Activated T-helper 2 cell treated with anti-CD3 and anti-CD28 coated beads, Interferon-gamma antibody, Interleukin-2, Interleukin-4, amounts not matched to agents 10 μg/mL and 5 μg/mL and 100 μg/mL, durations not matched to agents 14 hours and 24 hours and 36 hours (primary cell): ENCODE measurements around the gene ANKS1B. TPM values are rescaled to one million over a fixed set of nuclear protein-coding genes. Genes with fewer than 3 reads are reported as not detected.

Source experiments
- DNase-seq: peaks from one replicate; pipeline ENCODE4 v3.0.0; 2021; ENCODE audit warnings: low spot score
- H3K27ac Mint-ChIP-seq: one replicate; pipeline ENCODE4 v1.8.0; 2021; ENCODE audit warnings: mixed read lengths
- H3K27me3 Mint-ChIP-seq: one replicate; pipeline ENCODE4 v1.8.0; 2021; ENCODE audit warnings: low read depth, mixed read lengths
- H3K36me3 Mint-ChIP-seq: one replicate; pipeline ENCODE4 v1.8.0; 2021; ENCODE audit warnings: low read depth, mixed read lengths
- H3K4me1 Mint-ChIP-seq: one replicate; pipeline ENCODE4 v1.8.0; 2021; ENCODE audit warnings: low read depth, mixed read lengths
- H3K4me3 Mint-ChIP-seq: one replicate; pipeline ENCODE4 v1.8.0; 2021; ENCODE audit warnings: low read depth, mild to moderate bottlenecking, moderate library complexity, mixed read lengths
- H3K9me3 Mint-ChIP-seq: one replicate; pipeline ENCODE4 v1.8.0; 2021; ENCODE audit warnings: mixed read lengths
- intact Hi-C: fragments of 100-400 bp; cut with micrococcal nuclease; formaldehyde crosslinking; loops from one replicate; pipeline ENCODE4 v1.15.1; 2023
- total RNA-seq: library from RNA; stranded (reverse); gene quantifications from 2 replicates; pipeline ENCODE4 v1.2.3, GENCODE V29; 2022

The ANKS1B gene
- total RNA-seq, 1 donor from 2014 or later: 1.0 TPM

GRCh38 chr12:98698603-98699463 is 1285.9 kb downstream of the ANKS1B start:
- no peaks in the 10 kb centered on the region for H3K27me3 Mint-ChIP-seq
- no peak for DNase-seq
- H3K4me1 Mint-ChIP-seq: peaks cover 13% of the 10 kb centered on the region
- intact Hi-C loops: loop anchor here (1.0 to 2.0 kb wide), 2 partner anchors 44 to 299 kb away; no protein-coding TSS in a partner anchor
- H3K36me3 Mint-ChIP-seq: peaks cover 44% of the 10 kb centered on the region
- H3K4me3 Mint-ChIP-seq: no peak overlapping the region
- H3K27ac Mint-ChIP-seq: no peak overlapping the region
- H3K9me3 Mint-ChIP-seq: no peaks in the 10 kb centered on the region

- Mint-ChIP-seq H3K9me3 (no peaks in the 10 kb centered on the region), H3K4me3 (no peak overlapping the region), H3K36me3 (peaks cover 51% of the 10 kb centered on the region), H3K4me1 (peaks cover 13% of the 10 kb centered on the region), H3K27ac (no peak overlapping the region), H3K27me3 (no peaks in the 10 kb centered on the region)
- intact Hi-C loops: no loop called here
- DNase-seq: no peak
Observed at GRCh38 chr12:98697209-98697608, 1287.5 kb downstream of the ANKS1B start.

- no peaks in the 10 kb centered on the region for H3K27me3 Mint-ChIP-seq
- DNase-seq: no peak
- no peak overlapping the region for H3K4me3 Mint-ChIP-seq
- peaks cover 58% of the 10 kb centered on the region for H3K36me3 Mint-ChIP-seq
- H3K9me3 Mint-ChIP-seq: no peaks in the 10 kb centered on the region
- H3K4me1 Mint-ChIP-seq: peaks cover 17% of the 10 kb centered on the region
- intact Hi-C loops: no loop called here
- peak overlapping the region; percentile 19 for H3K27ac Mint-ChIP-seq
Observed at GRCh38 chr12:98696036-98696646, 1288.6 kb downstream of the ANKS1B start.

GRCh38 chr12:98691351-98691750 is 1293.4 kb downstream of the ANKS1B start:
- Mint-ChIP-seq H3K4me3 (no peak overlapping the region), H3K27me3 (no peaks in the 10 kb centered on the region), H3K36me3 (peaks cover 63% of the 10 kb centered on the region), H3K4me1 (peaks cover 12% of the 10 kb centered on the region), H3K27ac (peak overlapping the region; percentile 7), H3K9me3 (no peaks in the 10 kb centered on the region)
- intact Hi-C loops: no loop called here
- no peak for DNase-seq

- intact Hi-C loops: no loop called here
- Mint-ChIP-seq H3K36me3 (peaks cover 66% of the 10 kb centered on the region), H3K27me3 (no peaks in the 10 kb centered on the region), H3K4me3 (no peak overlapping the region), H3K9me3 (no peaks in the 10 kb centered on the region), H3K27ac (no peak overlapping the region), H3K4me1 (peaks cover 5% of the 10 kb centered on the region)
- DNase-seq: no peak
Observed at GRCh38 chr12:98686603-98687002, 1298.1 kb downstream of the ANKS1B start.

Other genes starting within 250 kb of the ANKS1B start
- 69.0 and 73.2 TPM in 2 replicates for gene BLTP3B, start 157.9 kb upstream of the ANKS1B start, total RNA-seq
- gene ACTR6, start 215.9 kb upstream of the ANKS1B start, total RNA-seq: 40.4 and 42.1 TPM in 2 replicates